Endothelial cell of umbilical vein (primary cell): ENCODE data around the gene MAPT. TPM values are rescaled to one million over a fixed set of nuclear protein-coding genes. Genes with fewer than 3 reads are reported as not detected.

Experiments used
- BruUV-seq: library from RNA; stranded (reverse); fragments of 400-500 nt; replicated peaks from 2 replicates; lab custom pipeline; 2021; lab: Mats Ljungman, UMichigan
- CTCF ChIA-PET: fragments of 300-600, 350-600 bp; sonication (Branson Sonifier 250); formaldehyde crosslinking; loops from one replicate; lab custom pipeline; 2021; ENCODE audit warnings: antibody characterized with exemption, inconsistent platforms; lab: Charles Lee
- POLR2A ChIA-PET: fragments of 300-600, 350-600 bp; sonication (Branson Sonifier 250); formaldehyde crosslinking; loops from one replicate; lab custom pipeline; 2021; ENCODE audit warnings: antibody characterized with exemption, inconsistent platforms; lab: Charles Lee
- DNase-seq: peaks from one replicate; pipeline ENCODE4 v3.0.0-alpha.2; 2011; ENCODE audit warnings: low read depth, low spot score
- FAIRE-seq: peaks from 2 replicates; lab custom pipeline; 2011; peaks lifted over from hg19 to GRCh38; lab: Jason Lieb, UNC
- H2AFZ ChIP-seq: 2 replicates; pipeline ENCODE4 v1.6.0; 2012; ENCODE audit warnings: low read depth, low read length, control low read depth, inconsistent platforms
- H3K27ac ChIP-seq: 2 replicates; pipeline ENCODE4 v1.5.1; 2011; ENCODE audit warnings: low read depth, mild to moderate bottlenecking, control low read depth, low read length, moderate library complexity; ENCODE audit not compliant: insufficient read depth
- H3K27me3 ChIP-seq, 2 experiments: 2 replicates each; pipeline versions ENCODE4 v1.6.0 to v1.6.1; 2011; ENCODE audit warnings: low read length in 2 of 2, mixed read lengths in 1 of 2; ENCODE audit not compliant: control insufficient read depth in 2 of 2, insufficient read depth in 2 of 2
- H3K36me3 ChIP-seq, 2 experiments: 2 replicates in 1 of 2; 3 replicates in 1 of 2; pipeline ENCODE4 v1.5.1; 2011; ENCODE audit warnings: low read length in 2 of 2, mild to moderate bottlenecking in 1 of 2, moderate library complexity in 1 of 2; ENCODE audit not compliant: control insufficient read depth in 2 of 2, insufficient read depth in 2 of 2; ENCODE audit errors: extremely low read depth in 1 of 2
- H3K4me1 ChIP-seq: 3 replicates; pipeline ENCODE4 v1.5.1; 2011; ENCODE audit warnings: mild to moderate bottlenecking, low read length; ENCODE audit not compliant: control insufficient read depth, insufficient read depth; ENCODE audit errors: extremely low read depth
- H3K4me2 ChIP-seq: 2 replicates; pipeline ENCODE4 v1.6.1; 2011; ENCODE audit warnings: low read length, control low read depth, mixed read lengths; ENCODE audit not compliant: insufficient read depth
- H3K4me3 ChIP-seq, 3 experiments: fragments of 200-600 bp in 1 of 3; sonication (generic), shearing (Covaris generic) in 1 of 3; replicated peaks in 1 of 3; 2 replicates each; pipeline ENCODE4 v1.5.1; 2011 to 2016; ENCODE audit warnings: control low read depth in 3 of 3, low read length in 3 of 3, mild to moderate bottlenecking in 2 of 3, inconsistent platforms in 1 of 3, low read depth in 1 of 3, moderate library complexity in 1 of 3; ENCODE audit not compliant: insufficient read depth in 1 of 3
- H3K79me2 ChIP-seq: 2 replicates; pipeline ENCODE4 v1.6.0; 2012; ENCODE audit warnings: low read length, inconsistent platforms; ENCODE audit not compliant: control insufficient read depth, insufficient read depth
- H3K9ac ChIP-seq: replicated peaks from 2 replicates; pipeline ENCODE3; 2011; ENCODE audit warnings: low read length, control low read depth; ENCODE audit not compliant: insufficient read depth; ENCODE audit errors: extremely low read depth
- H3K9me1 ChIP-seq: replicated peaks from 3 replicates; pipeline ENCODE4 v1.6.0; 2011; ENCODE audit warnings: mild to moderate bottlenecking, low read length; ENCODE audit not compliant: control insufficient read depth, insufficient read depth; ENCODE audit errors: extremely low read depth
- H3K9me3 ChIP-seq: replicated peaks from 2 replicates; pipeline ENCODE4 v1.5.1; 2012; ENCODE audit warnings: low read length, inconsistent platforms; ENCODE audit not compliant: control insufficient read depth, insufficient read depth
- H4K20me1 ChIP-seq: replicated peaks from 2 replicates; pipeline ENCODE3; 2011; ENCODE audit warnings: mild to moderate bottlenecking, low read length; ENCODE audit not compliant: control insufficient read depth, insufficient read depth; ENCODE audit errors: extremely low read depth
- CTCF ChIP-seq, 2 donors: IDR thresholded peaks; 1 replicate in 1 of 2; 2 replicates in 1 of 2; pipeline ENCODE4 v1.5.1; 2011; ENCODE audit warnings: low read length in 2 of 2, mild to moderate bottlenecking in 2 of 2, moderate library complexity in 2 of 2, control low read depth in 1 of 2, inconsistent platforms in 1 of 2, low read depth in 1 of 2; ENCODE audit not compliant: insufficient read depth in 1 of 2; ENCODE audit errors: extremely low read depth in 1 of 2
- EZH2 ChIP-seq: IDR thresholded peaks from 2 replicates; pipeline ENCODE4 v1.6.1; 2012; ENCODE audit warnings: borderline replicate concordance, low read depth, mild to moderate bottlenecking, moderate library complexity, low read length, inconsistent platforms; ENCODE audit not compliant: severe bottlenecking
- FOS ChIP-seq: IDR thresholded peaks from 2 replicates; pipeline ENCODE4 v1.6.1; 2011; ENCODE audit warnings: mild to moderate bottlenecking, low read length, moderate library complexity, borderline replicate concordance; ENCODE audit not compliant: insufficient read depth
- GATA2 ChIP-seq: IDR thresholded peaks from 2 replicates; pipeline ENCODE4 v1.7.0; 2011; ENCODE audit warnings: low read depth, mild to moderate bottlenecking, moderate library complexity, mixed read lengths, low read length; ENCODE audit not compliant: insufficient read length, insufficient read depth
- JUN ChIP-seq: IDR thresholded peaks from 2 replicates; pipeline ENCODE4 v1.6.1; 2011; ENCODE audit warnings: borderline replicate concordance, low read depth; ENCODE audit not compliant: insufficient read length, insufficient read depth
- MAX ChIP-seq: IDR thresholded peaks from 2 replicates; pipeline ENCODE4 v1.6.1; 2011; ENCODE audit not compliant: insufficient read depth, insufficient read length
- MYC ChIP-seq: IDR thresholded peaks from one replicate; pipeline ENCODE4 v1.6.1; 2011; ENCODE audit warnings: mild to moderate bottlenecking, low read depth, low read length
- POLR2A ChIP-seq: IDR thresholded peaks from 2 replicates; pipeline ENCODE4 v1.6.1; 2012; ENCODE audit warnings: low read depth, mild to moderate bottlenecking, control low read depth, low read length
- POLR2AphosphoS5 ChIP-seq: IDR thresholded peaks from 2 replicates; pipeline ENCODE4 v1.6.1; 2012; ENCODE audit warnings: low read depth, mild to moderate bottlenecking, control low read depth, low read length, moderate library complexity; ENCODE audit not compliant: insufficient read depth
- dilution Hi-C: fragments of 300-500 bp; cut with MboI; formaldehyde crosslinking; loops from one replicate; pipeline ENCODE4 v1.15.0; 2019; ENCODE audit warnings: low sequenced_read_pairs; ENCODE audit not compliant: extremely low pct_ligation_motif_present
- intact Hi-C: fragments of 100-400 bp; cut with micrococcal nuclease; formaldehyde crosslinking; loops from one replicate; pipeline ENCODE4 v1.10.0; 2022
- polyA plus RNA-seq, 4 experiments: library from polyadenylated mRNA; depleted of rRNA in 3 of 4; stranded (reverse) in 3 of 4; unstranded in 1 of 4; fragments of >200 nt; gene quantifications; 2 replicates each; pipeline versions ENCODE4 v1.2.1 to v1.2.3, GENCODE V29; 2011 to 2012; ENCODE audit warnings: missing spikeins in 1 of 4
- total RNA-seq: library from RNA; stranded (reverse); gene quantifications from 2 replicates; pipeline ENCODE4 v1.2.3, GENCODE V29; 2021

Gene MAPT
- total and polyA plus RNA-seq, 2 donors (not counting 3 experiments of a cell fraction or from before 2014, with no cell fraction given) = 0.04 to 0.51 TPM

GRCh38 chr17:45935197-45935709 is 40.9 kb downstream of the MAPT start:
- BruUV-seq = no TSS peak
- H3K27me3 ChIP-seq = peaks cover 5 to 11% of the 10 kb centered on the region in 2 experiments

More at GRCh38 chr17:45935197-45935709, 40.9 kb downstream of the MAPT start:
- FAIRE-seq (no peak), DNase-seq (no peak)
- Histone ChIP-seq H3K27ac (no peak overlapping the region), H3K4me1 (no peaks in the 10 kb centered on the region), H3K79me2 (no peaks in the 10 kb centered on the region), H3K36me3 (no peaks in the 10 kb centered on the region), H3K9me3 (no peaks in the 10 kb centered on the region), H3K9me1 (no peaks in the 10 kb centered on the region), H3K9ac (no peak overlapping the region), H2AFZ (no peak overlapping the region), H3K4me2 (no peak overlapping the region), H4K20me1 (no peaks in the 10 kb centered on the region), H3K4me3 (no peak overlapping the region)
- CTCF ChIA-PET = interaction anchor here (1.0 to 6.6 kb wide), 2 partner anchors 14 kb away, joined by 3 to 34 read pairs; no protein-coding TSS in a partner anchor
- intact Hi-C loops = no loop called here
- TF ChIP-seq MYC = no peak
- no peak for TF ChIP-seq JUN
- no peak for TF ChIP-seq FOS
- TF ChIP-seq POLR2AphosphoS5 = no peak
- no peak for TF ChIP-seq EZH2
- TF ChIP-seq CTCF (IDR thresholded peaks at IDR 0.05; ENCODE audit: extremely low read depth in 1 of 2, insufficient read depth in 1 of 2, low read depth in 1 of 2, low read length in 2 of 2) = no peak
- TF ChIP-seq POLR2A = no peak
- no peak for TF ChIP-seq GATA2
- TF ChIP-seq MAX = no peak
- POLR2A ChIA-PET = no interaction called here
- dilution Hi-C loops = no loop called here
